Loucy (cell line): ENCODE results near the gene VPS4B.

Experiments used
- EZH2phosphoT487 ChIP-seq: fragments of 200-600 bp; IDR thresholded peaks from 2 replicates; pipeline ENCODE4 v1.6.1; 2018; ENCODE audit warnings: antibody characterized with exemption, mild to moderate bottlenecking, moderate library complexity, borderline replicate concordance
- TF ChIP-seq, protein P1 (sequence below): fragments of 200-600 bp; sonication (generic); conservative IDR thresholded peaks from 2 replicates; pipeline ENCODE4 v1.5.1; 2014; ENCODE audit warnings: mild to moderate bottlenecking, antibody characterized with exemption, low read length

DNA sequence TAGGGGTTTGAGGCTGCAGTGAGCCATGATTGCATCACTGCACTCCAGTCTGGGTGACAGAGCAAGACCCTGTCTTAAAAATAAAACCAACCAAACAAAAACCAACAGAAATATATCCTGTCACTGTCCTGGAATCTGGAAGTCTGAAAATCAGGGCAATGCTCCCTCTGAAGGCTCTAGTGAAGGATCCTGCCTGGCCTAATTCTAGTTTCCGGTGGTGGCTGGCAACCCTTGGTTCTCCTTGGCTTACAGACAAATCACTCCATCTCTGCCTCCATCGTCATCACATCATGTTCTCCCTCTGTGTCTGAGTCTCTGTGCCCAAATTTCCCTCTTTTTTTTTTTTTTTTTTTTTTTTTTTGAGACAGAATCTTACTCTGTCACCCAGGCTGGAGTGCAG, 15.9 kb upstream of the VPS4B start:
- TF ChIP-seq, protein P1, sequence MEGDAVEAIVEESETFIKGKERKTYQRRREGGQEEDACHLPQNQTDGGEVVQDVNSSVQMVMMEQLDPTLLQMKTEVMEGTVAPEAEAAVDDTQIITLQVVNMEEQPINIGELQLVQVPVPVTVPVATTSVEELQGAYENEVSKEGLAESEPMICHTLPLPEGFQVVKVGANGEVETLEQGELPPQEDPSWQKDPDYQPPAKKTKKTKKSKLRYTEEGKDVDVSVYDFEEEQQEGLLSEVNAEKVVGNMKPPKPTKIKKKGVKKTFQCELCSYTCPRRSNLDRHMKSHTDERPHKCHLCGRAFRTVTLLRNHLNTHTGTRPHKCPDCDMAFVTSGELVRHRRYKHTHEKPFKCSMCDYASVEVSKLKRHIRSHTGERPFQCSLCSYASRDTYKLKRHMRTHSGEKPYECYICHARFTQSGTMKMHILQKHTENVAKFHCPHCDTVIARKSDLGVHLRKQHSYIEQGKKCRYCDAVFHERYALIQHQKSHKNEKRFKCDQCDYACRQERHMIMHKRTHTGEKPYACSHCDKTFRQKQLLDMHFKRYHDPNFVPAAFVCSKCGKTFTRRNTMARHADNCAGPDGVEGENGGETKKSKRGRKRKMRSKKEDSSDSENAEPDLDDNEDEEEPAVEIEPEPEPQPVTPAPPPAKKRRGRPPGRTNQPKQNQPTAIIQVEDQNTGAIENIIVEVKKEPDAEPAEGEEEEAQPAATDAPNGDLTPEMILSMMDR, result no peak
- no peak for TF ChIP-seq EZH2phosphoT487
